EH (cell line): ENCODE results near the gene RPN2.

Experiments
- DNase-seq: peaks from one replicate; pipeline ENCODE4 v3.0.0-alpha.2; 2015; ENCODE audit warnings: low read depth

The RPN2 gene

DNA sequence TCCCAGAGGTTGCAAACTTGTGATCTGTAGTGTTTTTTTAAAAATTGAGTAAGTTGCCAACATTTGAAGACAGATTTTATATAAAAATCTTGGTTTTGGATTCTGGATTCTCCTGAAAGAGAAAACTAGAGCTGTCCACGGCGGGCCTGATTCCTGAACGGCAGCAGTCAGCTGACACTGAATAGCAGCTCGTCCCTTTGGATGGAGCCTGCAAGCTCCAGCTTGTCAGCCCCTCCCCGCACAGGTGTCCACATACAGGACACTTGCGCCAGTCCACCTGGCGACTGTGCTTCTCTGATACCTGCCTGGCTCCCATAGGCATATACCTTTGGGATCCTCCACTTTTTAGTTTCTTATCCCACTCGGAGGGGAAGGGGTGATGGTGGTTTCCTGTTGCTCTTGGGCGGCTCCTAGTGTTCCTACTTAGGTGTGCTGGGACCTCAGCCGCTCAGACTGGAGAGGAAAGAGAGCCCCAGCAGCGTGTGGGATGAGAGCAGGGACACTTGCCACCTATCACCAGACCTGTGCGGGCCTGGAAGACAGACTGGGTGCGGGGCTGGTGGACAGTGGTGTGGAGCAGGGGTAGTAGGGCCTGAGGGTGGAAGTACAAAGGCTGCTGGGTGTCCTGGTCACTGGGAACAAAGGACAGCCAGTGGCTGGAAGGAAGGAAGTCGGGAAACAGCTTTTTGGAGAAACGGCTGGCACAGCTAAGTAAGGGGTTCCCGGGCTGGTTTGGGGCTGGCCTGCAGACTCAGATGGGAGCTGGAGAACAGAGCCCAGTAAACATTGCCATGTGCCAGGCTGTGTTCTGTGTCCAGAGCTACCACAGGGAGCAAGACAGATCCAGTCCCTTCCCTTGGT lies 64.2 kb downstream of the RPN2 start:
- no peak for DNase-seq

GRCh38 chr20:37243937-37244571 lies 64.9 kb downstream of the RPN2 start:
- peak; percentile 60 for DNase-seq

GRCh38 chr20:37244572-37244957 lies 65.4 kb downstream of the RPN2 start:
- no peak for DNase-seq

- no peak for DNase-seq
Observed at GRCh38 chr20:37245216-37246150, 66.4 kb downstream of the RPN2 start.

- no peak for DNase-seq
Observed at GRCh38 chr20:37246736-37247135, 67.6 kb downstream of the RPN2 start.

DNA sequence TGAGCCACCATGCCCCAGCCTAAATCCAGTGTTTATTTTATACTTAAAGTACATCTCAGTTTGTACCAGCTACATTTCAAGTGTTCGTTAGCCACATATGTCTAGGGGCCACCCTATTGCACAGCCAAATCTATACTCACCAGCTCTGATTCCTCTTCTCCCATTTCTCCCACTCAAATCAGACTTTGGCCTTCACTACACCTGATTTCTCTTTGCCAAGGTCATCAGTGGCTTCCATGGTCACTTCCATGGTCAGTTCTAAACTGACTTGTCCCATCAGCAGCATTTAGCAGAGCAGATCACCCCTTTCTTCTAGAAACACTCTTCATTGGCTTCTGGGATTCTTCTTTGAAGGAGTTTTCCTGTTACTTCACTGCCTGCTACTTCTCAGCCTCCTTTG lies 68.4 kb downstream of the RPN2 start:
- DNase-seq: no peak

- no peak for DNase-seq
Observed at GRCh38 chr20:37249304-37249703, 70.2 kb downstream of the RPN2 start.

GRCh38 chr20:37251825-37252477 lies 72.8 kb downstream of the RPN2 start:
- DNase-seq: no peak

GRCh38 chr20:37253087-37253486 lies 74.0 kb downstream of the RPN2 start:
- no peak for DNase-seq

- DNase-seq: no peak
Observed at GRCh38 chr20:37254114-37254878, 75.2 kb downstream of the RPN2 start.

DNA sequence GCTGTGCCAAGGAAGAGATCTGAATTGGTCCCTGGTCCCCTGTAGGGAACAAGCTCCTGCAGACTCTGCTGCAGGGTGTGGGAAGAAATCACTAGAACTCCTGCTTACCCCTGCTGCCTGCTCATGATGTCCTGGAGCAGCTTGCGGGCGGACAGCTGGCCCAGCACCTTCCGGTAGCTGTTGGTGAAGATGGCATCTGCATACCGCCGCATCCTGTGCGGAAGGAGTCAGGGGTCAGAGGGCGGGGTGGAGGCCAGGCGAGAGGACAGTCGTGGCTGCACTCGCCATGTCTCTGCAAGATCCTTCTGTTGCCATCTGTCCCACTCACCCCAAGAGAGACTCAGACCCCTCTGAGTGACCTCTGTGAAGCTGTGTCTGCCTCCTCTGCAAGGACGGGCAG lies 77.2 kb downstream of the RPN2 start:
- DNase-seq: no peak

- no peak for DNase-seq
Observed at GRCh38 chr20:37257530-37257929, 78.4 kb downstream of the RPN2 start.

DNA sequence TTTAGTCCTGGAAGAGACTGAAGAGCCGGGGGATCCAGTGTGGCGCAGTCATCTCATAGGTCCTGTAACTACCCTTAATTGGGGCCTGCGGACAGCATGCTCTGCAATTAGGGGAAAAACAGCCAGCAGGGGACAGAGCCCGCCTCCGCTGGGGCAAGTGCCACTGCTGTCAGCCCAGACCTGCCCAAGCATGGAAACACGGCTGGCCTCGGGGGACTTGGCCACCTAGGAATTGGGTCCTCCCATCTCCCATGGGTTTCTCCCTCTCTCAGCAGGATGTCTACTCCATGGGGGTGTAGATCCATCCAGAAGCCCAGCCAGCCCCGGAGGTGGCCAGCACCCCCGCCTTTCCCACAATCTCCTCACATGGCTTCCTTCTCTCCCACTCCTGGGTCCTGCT lies 78.9 kb downstream of the RPN2 start:
- DNase-seq: no peak

DNA sequence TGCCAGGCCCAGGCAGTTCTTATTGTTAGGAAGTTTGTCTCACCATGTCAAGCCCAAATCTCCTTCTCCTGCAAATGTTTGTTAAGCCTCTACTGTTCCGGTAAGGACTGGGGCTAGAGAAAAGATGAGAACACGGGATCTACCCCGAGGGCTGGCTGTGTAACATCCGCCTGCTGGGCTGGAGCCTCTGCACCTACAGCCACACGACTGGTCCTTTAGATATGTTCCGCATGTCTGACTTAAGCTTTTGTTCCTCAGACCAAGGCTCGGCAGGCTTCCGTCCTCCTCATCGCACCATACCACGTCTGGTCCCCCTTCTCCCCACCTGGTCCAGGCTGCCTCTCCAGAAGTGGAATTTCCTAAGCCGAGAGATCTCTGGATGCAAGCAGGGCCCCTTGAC lies 79.9 kb downstream of the RPN2 start:
- no peak for DNase-seq

- DNase-seq: no peak
Observed at GRCh38 chr20:37259865-37260264, 80.7 kb downstream of the RPN2 start.

DNA sequence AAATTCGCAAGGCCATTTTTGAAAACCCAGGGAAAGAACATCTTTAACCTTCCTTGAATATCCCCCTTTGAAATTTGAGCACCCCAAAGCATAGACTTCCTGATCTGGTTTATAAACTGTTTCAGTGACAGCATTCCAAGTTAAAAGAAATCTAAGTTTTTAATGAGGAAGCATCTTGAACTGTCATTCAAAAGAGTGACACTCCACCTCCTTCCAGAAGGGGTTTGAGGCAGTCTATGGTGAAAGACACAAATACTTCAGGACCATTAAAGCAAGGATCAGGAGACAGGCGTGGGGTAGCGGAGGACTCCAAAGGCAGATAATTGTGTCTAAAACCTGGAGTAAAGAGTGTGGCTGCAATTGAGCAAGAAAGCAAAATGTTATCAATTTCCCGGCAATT lies 81.8 kb downstream of the RPN2 start:
- DNase-seq: no peak

GRCh38 chr20:37261714-37262113 lies 82.6 kb downstream of the RPN2 start, which contains the start of gene GHRH:
Gene GHRH (minus strand): TSS chr20:37261814. CDS start chr20:37256889, 4,925 bp downstream.
- DNase-seq: no peak

DNA sequence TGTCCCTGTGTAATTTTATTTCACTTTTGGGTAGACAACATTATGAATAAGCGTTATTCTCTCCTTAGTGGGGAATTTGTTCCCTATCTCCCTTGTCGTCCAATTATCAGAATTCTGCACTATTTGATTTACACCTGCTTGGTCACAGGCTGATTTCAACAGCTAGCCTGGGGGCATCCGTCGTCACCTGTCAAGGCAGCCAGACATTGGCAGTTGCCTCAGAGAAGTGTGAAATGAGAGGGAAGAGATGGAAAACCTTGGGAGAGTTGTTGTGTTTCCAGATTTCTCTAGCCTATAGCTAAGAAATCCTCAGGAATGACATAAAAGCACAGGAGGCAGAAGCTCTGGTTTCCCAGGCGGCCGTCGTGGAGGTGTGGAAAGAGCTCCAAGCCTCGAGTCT lies 83.4 kb downstream of the RPN2 start:
- no peak for DNase-seq

DNA sequence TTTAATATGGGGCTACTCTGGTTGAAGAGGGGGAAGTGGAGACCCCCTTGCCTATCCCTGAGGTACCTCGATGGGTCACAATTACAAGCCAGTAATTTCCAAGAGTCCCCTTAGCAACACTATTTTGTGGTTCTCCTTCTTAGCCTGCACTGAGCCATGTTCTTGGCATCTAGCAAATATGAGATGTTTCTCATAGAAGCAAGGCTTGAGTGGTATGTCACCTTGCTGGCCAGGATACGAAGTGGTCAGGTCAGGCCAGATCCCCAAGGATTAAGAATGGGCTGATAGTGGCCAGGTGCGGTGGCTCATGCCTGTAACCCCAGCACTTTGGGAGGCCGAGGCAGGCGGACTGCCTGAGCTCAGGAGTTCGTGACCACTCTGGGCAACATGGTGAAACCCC lies 84.6 kb downstream of the RPN2 start:
- no peak for DNase-seq

DNA sequence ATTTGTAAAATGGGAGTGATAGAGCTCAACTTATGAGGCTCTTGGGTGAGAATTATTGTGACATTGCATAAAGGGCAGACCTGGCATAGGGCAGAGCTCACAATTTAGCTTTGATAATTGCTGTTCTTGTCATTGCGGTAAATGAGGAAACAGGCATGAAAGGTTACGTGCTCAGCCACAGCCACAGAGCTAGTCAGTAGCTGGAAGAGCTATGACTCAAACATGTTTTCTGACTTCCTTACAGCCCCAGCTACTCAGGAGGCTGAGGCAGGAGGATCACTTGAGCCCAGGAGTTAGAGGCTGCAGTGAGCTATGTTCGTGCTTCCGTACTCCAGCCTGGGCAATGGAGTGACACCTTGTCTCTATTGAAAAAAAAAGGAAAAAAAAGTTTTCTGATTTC lies 86.0 kb downstream of the RPN2 start:
- no peak for DNase-seq
